Nephron (organoid): ENCODE data around the gene PGP.

ENCODE experiments used
- H3K27ac Mint-ChIP-seq, 3 experiments: 2 replicates each; pipeline ENCODE4 v1.8.0; 2020; ENCODE audit warnings: mixed read lengths in 3 of 3, mild to moderate bottlenecking in 2 of 3, moderate library complexity in 1 of 3
- H3K27me3 Mint-ChIP-seq: 2 replicates; pipeline ENCODE4 v1.8.0; 2021; ENCODE audit warnings: low read depth, mild to moderate bottlenecking, moderate library complexity, mixed read lengths
- H3K36me3 Mint-ChIP-seq: 2 replicates; pipeline ENCODE4 v1.8.0; 2020; ENCODE audit warnings: low read depth, mixed read lengths
- H3K4me1 Mint-ChIP-seq: 2 replicates; pipeline ENCODE4 v1.8.0; 2020; ENCODE audit warnings: mixed read lengths
- H3K4me3 Mint-ChIP-seq, 3 experiments: 2 replicates each; pipeline ENCODE4 v1.8.0; 2020; ENCODE audit warnings: mild to moderate bottlenecking in 3 of 3, mixed read lengths in 3 of 3, moderate library complexity in 2 of 3
- H3K9me3 Mint-ChIP-seq: 2 replicates; pipeline ENCODE4 v1.8.0; 2020; ENCODE audit warnings: mixed read lengths
- CTCF ChIP-seq, 3 experiments: fragments of 200-600 bp; sonication (generic); IDR thresholded peaks; one replicate each; pipeline ENCODE4 v1.5.0; 2021; ENCODE audit warnings: antibody characterized with exemption in 3 of 3; ENCODE audit not compliant: unreplicated experiment in 3 of 3

Gene PGP

GRCh38 chr16:2162676-2163118 is 51.9 kb downstream of the PGP start:
- Mint-ChIP-seq H3K4me3 (no peak overlapping the region), H3K9me3 (no peaks in the 10 kb centered on the region), H3K27me3 (no peaks in the 10 kb centered on the region), H3K4me1 (peaks cover 7% of the 10 kb centered on the region), H3K27ac (no peak overlapping the region), H3K36me3 (peaks cover 4% of the 10 kb centered on the region)
- no peak for TF ChIP-seq CTCF (IDR thresholded peaks at IDR 0.05; ENCODE audit: unreplicated experiment in 3 of 3)

GRCh38 chr16:2161911-2162310 is 52.7 kb downstream of the PGP start:
- Mint-ChIP-seq H3K27me3 (no peaks in the 10 kb centered on the region), H3K9me3 (no peaks in the 10 kb centered on the region), H3K27ac (no peak overlapping the region), H3K4me3 (no peak overlapping the region), H3K36me3 (peaks cover 4% of the 10 kb centered on the region), H3K4me1 (peaks cover 12% of the 10 kb centered on the region)
- no peak for TF ChIP-seq CTCF (IDR thresholded peaks at IDR 0.05; ENCODE audit: unreplicated experiment in 3 of 3)
